ENCODE data around the gene RNU6-9.

Gene RNU6-9

DNA sequence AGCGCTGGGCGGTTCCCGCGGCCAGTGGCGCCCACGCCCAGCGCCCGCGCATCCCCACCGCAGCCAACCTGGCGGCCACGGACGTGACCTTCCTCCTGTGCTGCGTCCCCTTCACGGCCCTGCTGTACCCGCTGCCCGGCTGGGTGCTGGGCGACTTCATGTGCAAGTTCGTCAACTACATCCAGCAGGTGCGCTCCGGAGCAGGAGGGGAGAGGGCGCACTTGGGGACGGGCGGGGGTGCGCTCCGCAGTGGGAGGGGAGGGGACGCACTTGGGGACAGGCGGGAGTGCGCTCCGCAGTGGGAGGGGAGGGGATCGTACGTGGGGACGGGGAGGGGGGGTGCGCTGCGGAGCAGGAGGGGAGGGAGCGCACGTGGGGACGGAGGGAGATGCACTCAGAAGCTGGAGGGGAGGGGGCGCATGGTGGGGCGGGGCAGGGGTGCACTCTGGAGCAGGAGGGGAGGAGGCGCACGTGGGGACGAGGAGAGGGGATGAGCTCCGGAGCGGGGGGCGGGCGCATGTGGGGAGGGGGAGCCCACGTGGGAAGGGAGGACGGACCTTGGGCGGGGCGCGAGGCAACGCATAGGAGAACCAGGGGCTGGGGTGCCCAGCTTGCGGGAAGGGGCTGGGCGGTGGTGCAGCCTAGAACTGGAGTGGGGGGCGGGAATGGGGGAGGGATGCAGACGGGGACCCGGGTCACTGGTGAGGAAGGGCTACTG, 25.4 kb downstream of the RNU6-9 start:
- DNase-seq (ENCODE audit: low read depth in 2 of 2): no peak

GRCh38 chr19:919199-920050, 26.1 kb downstream of the RNU6-9 start:
- no peak for DNase-seq (ENCODE audit: low read depth in 2 of 2)

DNA sequence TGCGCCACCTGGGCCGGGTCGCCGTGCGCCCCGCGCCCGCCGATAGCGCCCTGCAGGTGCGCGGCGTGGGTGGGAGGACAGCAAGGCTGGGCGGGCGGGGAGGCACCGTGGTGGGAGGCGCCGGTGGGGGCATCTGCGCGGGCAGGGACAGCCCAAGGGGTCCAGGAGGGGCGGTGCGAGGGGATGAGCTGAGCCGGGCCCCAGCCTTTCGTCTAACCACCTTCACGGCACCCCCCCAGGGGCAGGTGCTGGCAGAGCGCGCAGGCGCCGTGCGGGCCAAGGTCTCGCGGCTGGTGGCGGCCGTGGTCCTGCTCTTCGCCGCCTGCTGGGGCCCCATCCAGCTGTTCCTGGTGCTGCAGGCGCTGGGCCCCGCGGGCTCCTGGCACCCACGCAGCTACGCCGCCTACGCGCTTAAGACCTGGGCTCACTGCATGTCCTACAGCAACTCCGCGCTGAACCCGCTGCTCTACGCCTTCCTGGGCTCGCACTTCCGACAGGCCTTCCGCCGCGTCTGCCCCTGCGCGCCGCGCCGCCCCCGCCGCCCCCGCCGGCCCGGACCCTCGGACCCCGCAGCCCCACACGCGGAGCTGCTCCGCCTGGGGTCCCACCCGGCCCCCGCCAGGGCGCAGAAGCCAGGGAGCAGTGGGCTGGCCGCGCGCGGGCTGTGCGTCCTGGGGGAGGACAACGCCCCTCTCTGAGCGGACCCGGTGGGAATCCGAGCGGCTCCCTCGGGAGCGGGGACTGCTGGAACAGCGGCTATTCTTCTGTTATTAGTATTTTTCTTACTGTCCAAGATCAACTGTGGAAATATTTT, 27.0 kb downstream of the RNU6-9 start:
- DNase-seq (ENCODE audit: low read depth in 2 of 2): no peak

- no peak for DNase-seq (ENCODE audit: low read depth in 2 of 2)
Measured at GRCh38 chr19:924553-925086, 31.3 kb downstream of the RNU6-9 start.

DNA sequence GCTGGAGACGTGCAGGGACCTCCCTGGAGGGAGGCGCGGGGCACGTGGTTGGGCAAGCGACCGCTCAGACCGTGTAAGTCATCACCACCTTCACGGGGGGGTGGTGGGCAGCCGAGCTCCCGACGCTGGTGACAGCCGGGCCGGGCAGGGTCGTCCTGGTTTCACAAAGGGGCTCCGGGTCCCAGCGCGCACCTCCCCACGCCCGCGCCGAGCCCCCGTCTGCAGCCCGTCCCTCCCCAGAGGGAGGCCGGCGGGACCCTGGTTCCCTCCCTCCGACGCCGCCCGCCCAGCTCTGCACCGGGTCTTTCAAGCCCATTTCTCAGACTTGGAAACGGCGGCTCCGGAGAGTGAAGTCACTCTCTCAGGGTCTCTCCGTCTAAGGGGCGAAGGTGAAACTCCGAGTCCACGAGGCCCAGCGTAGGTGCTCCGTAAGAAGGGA, 31.8 kb downstream of the RNU6-9 start:
- no peak for DNase-seq (ENCODE audit: low read depth in 2 of 2)

DNA sequence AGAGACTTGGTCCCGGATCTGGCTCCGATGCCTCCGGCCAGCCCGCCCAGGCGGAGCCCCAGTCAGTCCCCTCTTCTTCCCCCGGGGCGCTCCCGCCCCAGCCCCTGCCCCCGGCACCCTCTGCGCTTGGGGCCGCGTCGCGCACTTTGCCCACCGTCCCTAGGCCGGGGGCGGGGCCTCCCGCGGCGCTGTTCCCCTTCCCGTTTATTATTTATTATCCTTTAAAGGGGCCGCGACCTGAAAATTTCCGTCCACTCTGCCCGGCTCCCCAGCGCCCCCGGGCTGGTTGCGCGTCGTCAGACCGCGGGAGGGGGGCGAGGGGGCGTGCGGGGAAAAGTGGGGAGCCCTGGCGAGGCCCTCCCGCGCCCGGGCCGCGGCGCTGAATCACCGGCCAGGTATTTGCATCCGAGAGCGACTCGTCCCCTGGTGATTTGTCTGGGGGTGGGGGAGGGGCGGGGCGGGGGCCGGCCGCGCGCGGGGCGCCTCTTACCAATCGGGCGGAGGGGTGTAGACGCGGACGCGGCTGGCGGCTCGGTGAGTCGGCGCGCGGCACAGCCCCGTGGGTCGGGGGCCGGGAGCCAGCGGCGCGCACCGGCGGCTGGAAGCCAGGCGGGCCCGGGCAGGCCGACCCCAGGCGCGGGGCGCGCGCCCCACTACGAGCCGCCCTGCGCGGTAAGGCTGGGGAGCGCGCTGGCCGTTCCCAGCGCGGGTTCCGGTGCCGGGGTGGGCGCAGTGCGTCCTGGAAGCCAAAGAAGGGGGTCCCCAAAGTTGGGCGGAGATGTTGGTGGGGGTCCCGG, 32.4 kb downstream of the RNU6-9 start, which contains the start of gene ARID3A:
Gene ARID3A, plus strand, starts transcription at position 510 of the 797 bp plus-strand sequence. CDS start 3,494 bp downstream, outside the sequence.
- no peak for DNase-seq (ENCODE audit: low read depth in 2 of 2)

DNA sequence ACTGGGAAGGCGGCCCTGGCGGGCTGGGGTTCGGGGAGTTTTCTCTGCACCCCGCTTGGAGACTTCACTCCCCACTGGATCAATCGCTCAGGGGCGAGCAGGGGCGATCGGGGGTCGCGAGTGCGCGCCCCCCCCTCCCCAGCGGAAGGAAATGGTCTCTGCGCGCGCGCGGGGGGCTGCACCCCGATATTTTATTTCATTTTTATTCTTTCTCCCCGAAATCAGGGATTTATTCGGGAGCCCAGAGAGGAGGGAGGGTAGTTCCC, 33.0 kb downstream of the RNU6-9 start:
- DNase-seq (ENCODE audit: low read depth in 2 of 2): no peak

- no peak for DNase-seq (ENCODE audit: low read depth in 2 of 2)
Measured at GRCh38 chr19:926589-927350, 33.5 kb downstream of the RNU6-9 start.

DNA sequence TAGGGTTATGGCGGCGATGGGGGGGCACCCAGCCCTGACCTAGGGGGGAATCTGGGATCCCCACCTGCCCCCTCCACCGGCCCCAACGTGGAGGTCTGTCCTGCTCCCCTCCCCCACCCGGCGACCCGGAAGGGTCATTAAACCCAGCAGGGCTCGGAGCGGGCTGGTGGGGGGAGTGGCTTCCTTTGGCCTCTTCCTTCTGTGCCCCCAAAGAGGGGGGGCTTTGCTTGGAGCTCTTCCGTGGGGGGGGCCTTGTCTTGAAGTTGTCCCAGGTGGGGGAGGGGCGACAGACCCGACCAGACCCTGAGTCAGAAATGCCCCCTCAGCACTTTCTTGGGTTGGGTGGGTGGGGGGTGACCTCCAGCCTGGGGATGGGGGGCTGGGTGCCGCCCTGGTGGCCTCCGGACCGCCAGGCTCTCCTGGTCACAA, 34.1 kb downstream of the RNU6-9 start:
- no peak for DNase-seq (ENCODE audit: low read depth in 2 of 2)

- DNase-seq (ENCODE audit: low read depth in 2 of 2): no peak
Measured at GRCh38 chr19:927780-928401, 34.6 kb downstream of the RNU6-9 start.

- DNase-seq (ENCODE audit: low read depth in 2 of 2): no peak
Measured at GRCh38 chr19:928471-929202, 35.4 kb downstream of the RNU6-9 start.

GRCh38 chr19:929203-929890, 36.1 kb downstream of the RNU6-9 start:
- DNase-seq (ENCODE audit: low read depth in 2 of 2): no peak

DNA sequence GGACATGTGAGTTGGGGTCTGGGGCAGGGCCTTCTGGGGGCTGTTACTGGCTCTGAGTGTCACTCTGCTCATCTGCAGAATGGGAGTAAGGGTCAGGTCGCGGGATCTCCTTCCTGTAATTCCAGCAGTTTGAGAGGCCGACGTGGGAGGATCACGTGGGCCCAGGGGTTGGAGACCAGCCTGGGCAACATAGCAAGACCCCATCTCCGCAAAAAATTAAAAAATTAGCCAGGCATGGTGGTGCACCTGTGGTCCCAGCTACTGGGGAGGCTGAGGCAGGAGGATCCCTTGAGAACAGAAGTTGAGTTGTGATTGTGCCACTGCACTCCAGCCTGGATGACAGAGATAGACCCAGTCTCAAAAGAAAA, 36.6 kb downstream of the RNU6-9 start:
- DNase-seq (ENCODE audit: low read depth in 2 of 2): no peak

GRCh38 chr19:931860-932647, 38.8 kb downstream of the RNU6-9 start:
- DNase-seq (ENCODE audit: low read depth in 2 of 2): no peak

- no peak for DNase-seq (ENCODE audit: low read depth in 2 of 2)
Measured at GRCh38 chr19:932648-933552, 39.6 kb downstream of the RNU6-9 start.

- no peak for DNase-seq (ENCODE audit: low read depth in 2 of 2)
Measured at GRCh38 chr19:933553-933882, 40.2 kb downstream of the RNU6-9 start.
